ENCODE measurements around the gene PDS5B.
"Not testable (repeated sequence)": the region's sequence is repeated elsewhere in the genome, so short reads cannot be mapped to it uniquely, and the experiment has no call there.

Gene PDS5B

GRCh38 chr13:32687275-32687674, 101.0 kb downstream of the PDS5B start:
- no peak overlapping the region for H3K4me3 ChIP-seq (ENCODE audit: low read depth, low read length)
- TF ChIP-seq CTCF (IDR thresholded peaks at IDR 0.05; ENCODE audit: control insufficient read depth, extremely low read depth, insufficient read depth): no peak
- no peak for DNase-seq (ENCODE audit: low read depth)

- H3K4me3 ChIP-seq (ENCODE audit: low read depth, low read length): no peak overlapping the region
- no peak for DNase-seq (ENCODE audit: low read depth)
- TF ChIP-seq CTCF (IDR thresholded peaks at IDR 0.05; ENCODE audit: control insufficient read depth, extremely low read depth, insufficient read depth): no peak
Measured at GRCh38 chr13:32695602-32696250, 109.5 kb downstream of the PDS5B start.

GRCh38 chr13:32707471-32707870, 121.2 kb downstream of the PDS5B start:
- no peak for TF ChIP-seq CTCF (IDR thresholded peaks at IDR 0.05; ENCODE audit: control insufficient read depth, extremely low read depth, insufficient read depth)
- DNase-seq (ENCODE audit: low read depth): no peak
- no peak overlapping the region for H3K4me3 ChIP-seq (ENCODE audit: low read depth, low read length)

- no peak overlapping the region for H3K4me3 ChIP-seq (ENCODE audit: low read depth, low read length)
- no peak for DNase-seq (ENCODE audit: low read depth)
- TF ChIP-seq CTCF (IDR thresholded peaks at IDR 0.05; ENCODE audit: control insufficient read depth, extremely low read depth, insufficient read depth): no peak
Measured at GRCh38 chr13:32713397-32713796, 127.1 kb downstream of the PDS5B start.

GRCh38 chr13:32716201-32716600, 129.9 kb downstream of the PDS5B start:
- DNase-seq (ENCODE audit: low read depth); H3K4me3 ChIP-seq (ENCODE audit: low read depth, low read length): not testable (repeated sequence)

GRCh38 chr13:32720026-32720425, 133.8 kb downstream of the PDS5B start:
- no peak for TF ChIP-seq CTCF (IDR thresholded peaks at IDR 0.05; ENCODE audit: control insufficient read depth, extremely low read depth, insufficient read depth)
- peak; percentile 59 for DNase-seq (ENCODE audit: low read depth)
- H3K4me3 ChIP-seq (ENCODE audit: low read depth, low read length): no peak overlapping the region

- DNase-seq (ENCODE audit: low read depth); H3K4me3 ChIP-seq (ENCODE audit: low read depth, low read length): not testable (repeated sequence)
Measured at GRCh38 chr13:32721131-32722034, 135.1 kb downstream of the PDS5B start.

- no peak for DNase-seq (ENCODE audit: low read depth)
- no peak overlapping the region for H3K4me3 ChIP-seq (ENCODE audit: low read depth, low read length)
- no peak for TF ChIP-seq CTCF (IDR thresholded peaks at IDR 0.05; ENCODE audit: control insufficient read depth, extremely low read depth, insufficient read depth)
Measured at GRCh38 chr13:32722340-32722739, 136.1 kb downstream of the PDS5B start.
